Calu3 (cell line): ENCODE measurements around the gene KIAA0232. TPM values are rescaled to one million over a fixed set of nuclear protein-coding genes. Genes with fewer than 3 reads are reported as not detected.

Experiments
- BruUV-seq: library from RNA; stranded (reverse); fragments of 400-500 nt; replicated peaks from 2 replicates; lab custom pipeline; 2021; lab: Mats Ljungman, UMichigan
- CTCF ChIA-PET: fragments of 300-600 bp; sonication (Branson Sonifier 250); formaldehyde crosslinking; loops from one replicate; lab custom pipeline; 2022; ENCODE audit warnings: antibody characterized with exemption; lab: Charles Lee
- DNase-seq: peaks from one replicate; pipeline ENCODE4 v3.0.0; 2022
- H3K27ac Mint-ChIP-seq: one replicate; pipeline ENCODE4 v1.8.0; 2022; ENCODE audit warnings: mixed read lengths; ENCODE audit not compliant: unreplicated experiment
- H3K27me3 Mint-ChIP-seq: one replicate; pipeline ENCODE4 v1.8.0; 2022; ENCODE audit warnings: mixed read lengths; ENCODE audit not compliant: unreplicated experiment
- H3K36me3 Mint-ChIP-seq: one replicate; pipeline ENCODE4 v1.8.0; 2022; ENCODE audit warnings: mild to moderate bottlenecking, moderate library complexity, mixed read lengths; ENCODE audit not compliant: insufficient read depth, unreplicated experiment
- H3K4me1 Mint-ChIP-seq: one replicate; pipeline ENCODE4 v1.8.0; 2022; ENCODE audit warnings: mild to moderate bottlenecking, low read depth, mixed read lengths; ENCODE audit not compliant: unreplicated experiment
- H3K4me3 Mint-ChIP-seq: one replicate; pipeline ENCODE4 v1.8.0; 2022; ENCODE audit warnings: mild to moderate bottlenecking, low read depth, moderate library complexity, mixed read lengths; ENCODE audit not compliant: unreplicated experiment
- H3K9me3 Mint-ChIP-seq: one replicate; pipeline ENCODE4 v1.8.0; 2022; ENCODE audit warnings: low read depth, mixed read lengths; ENCODE audit not compliant: unreplicated experiment
- intact Hi-C: fragments of 100-400 bp; cut with micrococcal nuclease; formaldehyde crosslinking; loops from one replicate; pipeline ENCODE4 v1.10.0; 2022; ENCODE audit not compliant: unreplicated experiment
- total RNA-seq: library from RNA; stranded (reverse); gene quantifications from 2 replicates; pipeline ENCODE4 v1.2.3, GENCODE V29; 2022
- TF ChIP-seq, protein P1 (sequence below): fragments of 200-600 bp; IDR thresholded peaks from one replicate; pipeline ENCODE4 v1.8.0; 2022; ENCODE audit warnings: antibody characterized with exemption; ENCODE audit not compliant: unreplicated experiment

Gene KIAA0232
- total RNA-seq, 1 experiment from 2014 or later: 17.7 TPM

DNA sequence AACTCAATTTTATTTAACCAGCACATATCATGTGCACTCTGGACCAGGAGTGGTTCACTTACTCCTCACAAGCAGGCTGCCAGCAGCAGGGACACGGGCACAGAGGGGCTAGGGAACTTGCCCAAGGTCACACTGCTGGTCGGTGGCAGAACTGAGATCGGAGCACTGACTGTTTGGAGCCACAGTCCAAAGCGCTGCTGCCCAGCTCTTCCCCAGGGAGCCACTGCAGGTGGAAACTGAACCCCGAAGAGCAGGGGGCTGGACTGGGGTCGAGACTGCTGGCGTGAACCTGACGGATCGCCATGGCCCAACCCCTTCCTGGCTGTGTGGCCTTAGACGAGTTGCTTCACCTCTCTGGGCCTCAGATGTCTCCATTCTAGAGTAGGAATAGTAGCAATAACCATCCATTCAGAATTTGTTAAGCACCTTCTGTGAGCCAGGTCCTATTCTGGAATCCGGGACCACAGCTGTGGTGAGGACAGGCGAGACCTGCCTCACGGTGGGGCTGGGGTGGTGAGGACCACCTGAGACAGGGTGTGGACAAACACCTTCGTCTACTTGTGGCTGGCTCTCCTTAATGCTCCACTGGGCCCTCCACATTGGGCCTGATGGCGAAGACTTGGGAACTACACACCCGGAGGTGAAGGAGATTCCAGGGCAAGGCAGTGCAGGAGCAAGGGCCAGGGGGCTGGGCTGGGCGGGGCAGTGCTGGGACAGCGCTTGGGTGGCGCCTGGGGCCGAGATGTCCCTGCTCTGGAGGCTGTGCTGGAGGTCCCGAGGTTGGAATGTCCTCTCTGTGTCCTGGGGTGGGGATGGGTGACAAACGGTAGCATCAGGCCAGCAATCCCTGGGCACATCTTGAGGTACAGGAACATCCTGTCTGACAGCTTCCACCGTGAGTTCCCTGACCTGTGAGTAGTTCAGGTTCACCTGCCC, 32.0 kb upstream of the KIAA0232 start:
- intact Hi-C loops: no loop called here
- Mint-ChIP-seq H3K27ac (no peak overlapping the region), H3K4me3 (no peak overlapping the region), H3K27me3 (no peaks in the 10 kb centered on the region), H3K36me3 (peaks cover 4% of the 10 kb centered on the region), H3K4me1 (peaks cover 41% of the 10 kb centered on the region), H3K9me3 (no peaks in the 10 kb centered on the region)
- DNase-seq: no peak
- CTCF ChIA-PET: no interaction called here
- BruUV-seq: no TSS peak
- TF ChIP-seq, protein P1, sequence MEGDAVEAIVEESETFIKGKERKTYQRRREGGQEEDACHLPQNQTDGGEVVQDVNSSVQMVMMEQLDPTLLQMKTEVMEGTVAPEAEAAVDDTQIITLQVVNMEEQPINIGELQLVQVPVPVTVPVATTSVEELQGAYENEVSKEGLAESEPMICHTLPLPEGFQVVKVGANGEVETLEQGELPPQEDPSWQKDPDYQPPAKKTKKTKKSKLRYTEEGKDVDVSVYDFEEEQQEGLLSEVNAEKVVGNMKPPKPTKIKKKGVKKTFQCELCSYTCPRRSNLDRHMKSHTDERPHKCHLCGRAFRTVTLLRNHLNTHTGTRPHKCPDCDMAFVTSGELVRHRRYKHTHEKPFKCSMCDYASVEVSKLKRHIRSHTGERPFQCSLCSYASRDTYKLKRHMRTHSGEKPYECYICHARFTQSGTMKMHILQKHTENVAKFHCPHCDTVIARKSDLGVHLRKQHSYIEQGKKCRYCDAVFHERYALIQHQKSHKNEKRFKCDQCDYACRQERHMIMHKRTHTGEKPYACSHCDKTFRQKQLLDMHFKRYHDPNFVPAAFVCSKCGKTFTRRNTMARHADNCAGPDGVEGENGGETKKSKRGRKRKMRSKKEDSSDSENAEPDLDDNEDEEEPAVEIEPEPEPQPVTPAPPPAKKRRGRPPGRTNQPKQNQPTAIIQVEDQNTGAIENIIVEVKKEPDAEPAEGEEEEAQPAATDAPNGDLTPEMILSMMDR: no peak

DNA sequence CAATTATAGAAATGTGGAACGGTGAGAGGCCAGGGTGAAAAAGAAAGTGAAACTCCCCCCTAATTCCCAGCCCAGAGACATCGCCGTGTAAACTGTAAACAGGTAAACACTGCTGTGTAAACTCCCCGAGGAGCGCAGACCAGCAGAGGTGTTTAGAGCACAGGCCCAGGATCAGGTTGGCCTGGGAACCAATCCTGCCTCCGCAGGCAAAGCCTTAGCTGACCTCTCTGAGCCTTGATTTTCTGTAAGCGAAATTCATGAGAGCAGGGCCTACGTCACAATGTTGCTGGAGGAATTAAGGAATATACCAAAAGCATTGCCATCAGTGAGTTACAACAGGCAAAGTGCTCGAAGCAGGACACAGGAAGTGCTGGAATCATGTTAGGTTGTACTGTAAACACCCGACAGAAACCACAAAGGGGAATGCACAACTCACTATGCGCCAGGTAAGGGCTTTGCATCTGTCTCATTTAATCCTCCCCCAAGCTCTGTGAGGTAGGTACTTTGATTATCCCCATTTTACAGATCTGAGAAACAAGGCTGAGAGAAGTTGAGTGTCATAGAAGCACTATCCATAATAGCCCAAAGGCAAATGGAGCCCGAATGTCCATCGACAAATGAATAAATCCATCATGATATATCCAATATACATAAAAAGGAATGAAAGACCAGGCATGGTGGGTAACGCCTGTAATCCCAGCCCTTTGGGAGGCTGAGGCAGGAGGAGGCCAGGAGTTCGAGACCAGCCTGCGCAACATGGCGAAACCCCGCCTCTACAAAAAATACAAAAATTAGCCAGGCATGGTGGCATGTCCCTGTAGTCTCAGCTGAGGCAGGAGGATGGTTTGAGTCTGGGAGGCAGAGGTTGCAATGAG, 30.7 kb upstream of the KIAA0232 start:
- intact Hi-C loops: loop anchor here (2.0 kb wide), 1 partner anchor 29 kb away; no protein-coding TSS in a partner anchor
- no TSS peak for BruUV-seq
- Mint-ChIP-seq H3K4me3 (no peak overlapping the region), H3K36me3 (peaks cover 4% of the 10 kb centered on the region), H3K9me3 (no peaks in the 10 kb centered on the region), H3K4me1 (peaks cover 34% of the 10 kb centered on the region), H3K27ac (no peak overlapping the region), H3K27me3 (no peaks in the 10 kb centered on the region)
- TF ChIP-seq, protein P1: no peak
- DNase-seq: no peak
- CTCF ChIA-PET: no interaction called here

DNA sequence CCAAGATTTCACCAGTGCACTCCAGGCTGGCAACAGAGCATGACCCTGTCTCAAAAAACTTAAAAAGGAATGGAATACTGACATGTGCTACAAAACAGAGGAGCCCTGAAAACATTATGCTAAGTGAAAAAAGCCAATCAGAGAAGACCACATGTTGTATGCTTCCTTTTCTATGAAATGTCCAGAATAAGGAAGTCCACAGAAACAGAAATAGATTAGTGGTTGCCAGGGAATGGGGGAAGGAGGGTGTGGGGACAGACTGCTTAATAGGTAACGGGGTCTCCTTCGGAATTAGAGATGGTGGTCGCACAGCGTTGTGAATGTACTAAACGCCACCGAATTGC, 30.1 kb upstream of the KIAA0232 start:
- TF ChIP-seq, protein P1: no peak
- CTCF ChIA-PET: no interaction called here
- intact Hi-C loops: loop anchor here (2.0 kb wide), 1 partner anchor 28 kb away; no protein-coding TSS in a partner anchor
- Mint-ChIP-seq H3K9me3 (no peaks in the 10 kb centered on the region), H3K4me1 (peaks cover 28% of the 10 kb centered on the region), H3K27me3 (no peaks in the 10 kb centered on the region), H3K36me3 (peaks cover 4% of the 10 kb centered on the region), H3K4me3 (no peak overlapping the region), H3K27ac (no peak overlapping the region)
- no peak for DNase-seq
- no TSS peak for BruUV-seq

DNA sequence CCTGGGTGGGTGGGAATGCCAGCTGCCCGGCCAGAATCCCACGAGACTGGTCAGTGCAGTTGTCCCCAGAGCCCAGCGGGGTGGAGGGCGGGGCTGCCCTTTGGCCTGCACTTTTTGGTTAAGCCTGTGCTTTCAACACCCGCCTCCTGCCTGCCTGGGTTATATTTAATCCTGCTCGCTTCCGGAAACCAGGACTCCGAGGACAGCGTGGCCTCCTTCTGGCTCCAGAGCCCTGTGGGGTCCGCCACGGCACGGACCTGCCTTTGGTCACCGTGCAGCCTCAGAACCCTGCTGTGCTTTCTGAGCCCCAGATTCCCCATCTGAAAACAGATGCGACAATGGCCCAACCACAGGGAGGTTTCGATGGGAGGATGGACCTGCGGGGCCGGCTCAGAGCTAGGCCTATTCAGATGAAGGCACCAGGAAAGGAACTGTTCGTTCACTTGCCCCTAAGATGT, 29.4 kb upstream of the KIAA0232 start:
- CTCF ChIA-PET: interaction anchor here (0.5 kb wide), 1 partner anchor 13 kb away, joined by 3 read pairs; no protein-coding TSS in a partner anchor
- no peaks in the 10 kb centered on the region for H3K9me3 Mint-ChIP-seq
- no peak overlapping the region for H3K4me3 Mint-ChIP-seq
- TF ChIP-seq, protein P1: no peak
- intact Hi-C loops: loop anchor here (2.0 kb wide), 1 partner anchor 28 kb away; no protein-coding TSS in a partner anchor
- DNase-seq: peak; percentile 43
- peaks cover 24% of the 10 kb centered on the region for H3K4me1 Mint-ChIP-seq
- no peaks in the 10 kb centered on the region for H3K27me3 Mint-ChIP-seq
- no TSS peak for BruUV-seq
- H3K36me3 Mint-ChIP-seq: peaks cover 4% of the 10 kb centered on the region
- H3K27ac Mint-ChIP-seq: no peak overlapping the region
